Measurements from ENCODE around the gene RAB3A.

RAB3A gene

GRCh38 chr19:18196511-18196845 is 7.4 kb downstream of the RAB3A start:
- Histone ChIP-seq H3K4me2 (ENCODE audit: low read depth, low read length, poor library complexity, severe bottlenecking) (no peak overlapping the region), H3K9me3 (ENCODE audit: insufficient read depth, low read depth, low read length) (no peaks in the 10 kb centered on the region), H3K79me2 (ENCODE audit: insufficient read depth, low read length) (peaks cover 12% of the 10 kb centered on the region), H4K20me1 (ENCODE audit: insufficient read depth, low read length, poor library complexity, severe bottlenecking) (peaks cover 7% of the 10 kb centered on the region), H3F3A (ENCODE audit: low read depth) (0 out of 2 replicates have a peak, but pooled peaks cover 7% of the 10 kb centered on the region), H3K4me3 (ENCODE audit: low read length, poor library complexity, severe bottlenecking) (no peak overlapping the region), H3K9me2 (replicated peaks; ENCODE audit: low read depth, low read length) (no peaks in the 10 kb centered on the region), H2AFZ (ENCODE audit: low read length) (no peak overlapping the region), H3K4me1 (ENCODE audit: insufficient read depth, low read length, poor library complexity, severe bottlenecking) (peaks cover 17% of the 10 kb centered on the region), H3K36me3 (ENCODE audit: insufficient read depth, low read length) (peaks cover 2% of the 10 kb centered on the region; the same call in 1 of the 2 replicates), H3K27me3 (ENCODE audit: insufficient read depth, low read length, poor library complexity, severe bottlenecking) (no peaks in the 10 kb centered on the region), H3K9ac (ENCODE audit: low read depth, low read length, poor library complexity, severe bottlenecking) (no peak overlapping the region)
- TF ChIP-seq, protein P1, sequence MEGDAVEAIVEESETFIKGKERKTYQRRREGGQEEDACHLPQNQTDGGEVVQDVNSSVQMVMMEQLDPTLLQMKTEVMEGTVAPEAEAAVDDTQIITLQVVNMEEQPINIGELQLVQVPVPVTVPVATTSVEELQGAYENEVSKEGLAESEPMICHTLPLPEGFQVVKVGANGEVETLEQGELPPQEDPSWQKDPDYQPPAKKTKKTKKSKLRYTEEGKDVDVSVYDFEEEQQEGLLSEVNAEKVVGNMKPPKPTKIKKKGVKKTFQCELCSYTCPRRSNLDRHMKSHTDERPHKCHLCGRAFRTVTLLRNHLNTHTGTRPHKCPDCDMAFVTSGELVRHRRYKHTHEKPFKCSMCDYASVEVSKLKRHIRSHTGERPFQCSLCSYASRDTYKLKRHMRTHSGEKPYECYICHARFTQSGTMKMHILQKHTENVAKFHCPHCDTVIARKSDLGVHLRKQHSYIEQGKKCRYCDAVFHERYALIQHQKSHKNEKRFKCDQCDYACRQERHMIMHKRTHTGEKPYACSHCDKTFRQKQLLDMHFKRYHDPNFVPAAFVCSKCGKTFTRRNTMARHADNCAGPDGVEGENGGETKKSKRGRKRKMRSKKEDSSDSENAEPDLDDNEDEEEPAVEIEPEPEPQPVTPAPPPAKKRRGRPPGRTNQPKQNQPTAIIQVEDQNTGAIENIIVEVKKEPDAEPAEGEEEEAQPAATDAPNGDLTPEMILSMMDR (conservative IDR thresholded peaks at IDR 0.05; ENCODE audit: low read length): no peak
- no peak for TF ChIP-seq EZH2phosphoT487 (IDR thresholded peaks at IDR 0.05; ENCODE audit: borderline replicate concordance)

DNA sequence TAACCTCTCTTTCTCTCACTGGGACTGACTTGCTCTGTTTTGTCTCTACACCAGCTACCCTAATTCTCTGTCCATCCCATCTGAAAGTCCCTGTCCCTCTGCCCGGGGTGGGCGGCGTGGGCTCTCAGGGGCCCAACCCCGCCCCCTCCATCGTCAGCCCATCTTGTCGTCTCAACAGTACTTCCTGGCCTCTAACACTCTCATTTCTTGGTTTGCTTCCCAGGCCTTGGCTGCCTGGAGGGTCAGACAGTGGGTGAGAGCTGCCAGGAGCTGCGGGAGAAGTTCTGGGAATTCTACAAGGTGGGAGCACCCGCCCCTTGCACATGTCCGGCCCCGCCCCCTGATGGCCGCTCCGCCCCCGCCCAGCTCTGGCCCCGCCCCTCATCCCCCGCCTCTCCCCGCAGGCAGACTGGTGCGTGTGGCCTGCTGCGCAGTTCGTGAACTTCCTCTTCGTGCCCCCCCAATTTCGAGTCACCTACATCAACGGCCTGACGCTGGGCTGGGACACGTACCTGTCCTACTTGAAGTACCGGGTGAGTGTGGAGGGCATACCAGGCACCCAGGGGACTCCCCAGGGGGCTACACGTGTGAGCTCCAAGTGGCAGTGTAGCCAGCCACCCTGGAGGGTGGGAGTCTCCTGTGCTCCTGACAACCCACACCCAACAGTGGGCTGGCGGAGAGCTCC is 9.1 kb downstream of the RAB3A start:
- H3K4me1 ChIP-seq (ENCODE audit: insufficient read depth, low read length, poor library complexity, severe bottlenecking): peaks cover 17% of the 10 kb centered on the region
- no peaks in the 10 kb centered on the region for H3K9me3 ChIP-seq (ENCODE audit: insufficient read depth, low read depth, low read length)
- peaks cover 7% of the 10 kb centered on the region for H4K20me1 ChIP-seq (ENCODE audit: insufficient read depth, low read length, poor library complexity, severe bottlenecking)
- no peak overlapping the region for H2AFZ ChIP-seq (ENCODE audit: low read length)
- peak overlapping the region; percentile 88 for H3K4me2 ChIP-seq (ENCODE audit: low read depth, low read length, poor library complexity, severe bottlenecking)
- 0 out of 2 replicates have a peak, but pooled peaks cover 7% of the 10 kb centered on the region for H3F3A ChIP-seq (ENCODE audit: low read depth)
- H3K9me2 ChIP-seq (replicated peaks; ENCODE audit: low read depth, low read length): no peaks in the 10 kb centered on the region
- peaks cover 2% of the 10 kb centered on the region; the same call in 1 of the 2 replicates for H3K36me3 ChIP-seq (ENCODE audit: insufficient read depth, low read length)
- no peaks in the 10 kb centered on the region for H3K27me3 ChIP-seq (ENCODE audit: insufficient read depth, low read length, poor library complexity, severe bottlenecking)
- H3K4me3 ChIP-seq (ENCODE audit: low read length, poor library complexity, severe bottlenecking): peak overlapping the region; percentile 90
- TF ChIP-seq, protein P1 (conservative IDR thresholded peaks at IDR 0.05; ENCODE audit: low read length): no peak
- no peak for TF ChIP-seq EZH2phosphoT487 (IDR thresholded peaks at IDR 0.05; ENCODE audit: borderline replicate concordance)
- H3K79me2 ChIP-seq (ENCODE audit: insufficient read depth, low read length): peaks cover 12% of the 10 kb centered on the region
- no peak overlapping the region for H3K9ac ChIP-seq (ENCODE audit: low read depth, low read length, poor library complexity, severe bottlenecking)

DNA sequence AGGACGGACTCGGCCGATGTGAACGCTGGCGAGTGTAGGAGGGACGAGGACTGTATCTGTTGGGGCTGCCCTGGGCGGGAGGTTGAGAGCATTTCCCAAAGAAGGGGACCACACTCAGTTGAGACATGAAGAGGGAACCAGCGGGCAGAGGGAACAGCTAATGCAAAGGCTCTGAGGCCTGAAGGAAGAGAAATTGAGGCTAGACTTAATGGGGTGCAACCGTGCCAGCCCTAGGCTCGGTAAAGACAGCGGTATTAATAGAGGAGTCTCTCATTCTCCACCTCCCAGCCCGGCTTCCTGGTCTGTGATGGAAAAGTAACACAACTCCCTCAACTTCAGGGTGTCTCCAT is 9.7 kb downstream of the RAB3A start:
- Histone ChIP-seq H3K9me3 (ENCODE audit: insufficient read depth, low read depth, low read length) (no peaks in the 10 kb centered on the region), H3K4me3 (ENCODE audit: low read length, poor library complexity, severe bottlenecking) (peak overlapping the region; percentile 90), H3K79me2 (ENCODE audit: insufficient read depth, low read length) (peaks cover 12% of the 10 kb centered on the region), H2AFZ (ENCODE audit: low read length) (no peak overlapping the region), H3K9me2 (replicated peaks; ENCODE audit: low read depth, low read length) (no peaks in the 10 kb centered on the region), H3K4me2 (ENCODE audit: low read depth, low read length, poor library complexity, severe bottlenecking) (peak overlapping the region; percentile 88), H3K4me1 (ENCODE audit: insufficient read depth, low read length, poor library complexity, severe bottlenecking) (peaks cover 17% of the 10 kb centered on the region), H3K9ac (ENCODE audit: low read depth, low read length, poor library complexity, severe bottlenecking) (peak overlapping the region; percentile 84), H3K36me3 (ENCODE audit: insufficient read depth, low read length) (peaks cover 2% of the 10 kb centered on the region; the same call in 1 of the 2 replicates), H3F3A (ENCODE audit: low read depth) (0 out of 2 replicates have a peak, but pooled peaks cover 7% of the 10 kb centered on the region), H4K20me1 (ENCODE audit: insufficient read depth, low read length, poor library complexity, severe bottlenecking) (peaks cover 7% of the 10 kb centered on the region), H3K27me3 (ENCODE audit: insufficient read depth, low read length, poor library complexity, severe bottlenecking) (no peaks in the 10 kb centered on the region)
- TF ChIP-seq, protein P1 (conservative IDR thresholded peaks at IDR 0.05; ENCODE audit: low read length): no peak
- TF ChIP-seq EZH2phosphoT487 (IDR thresholded peaks at IDR 0.05; ENCODE audit: borderline replicate concordance): no peak
